HEK293 (cell line): ENCODE results near the gene RAD52.
A peak's percentile ranks its signal among the peaks of the same experiment; 100 is the strongest.

Source experiments
- BCL11B ChIP-seq: fragments of 450-650 bp; formaldehyde crosslinking; IDR thresholded peaks from 2 replicates; pipeline ENCODE4 v1.5.1; 2016; ENCODE audit warnings: low read depth, missing biosample characterization, missing genetic modification characterization
- KLF1 ChIP-seq: fragments of 450-650 bp; formaldehyde crosslinking; IDR thresholded peaks from 2 replicates; pipeline ENCODE4 v1.5.1; 2016; ENCODE audit warnings: missing biosample characterization, missing genetic modification characterization
- KLF8 ChIP-seq: fragments of 450-650 bp; formaldehyde crosslinking; IDR thresholded peaks from 2 replicates; pipeline ENCODE4 v1.5.1; 2016; ENCODE audit warnings: missing biosample characterization, missing genetic modification characterization
- PRDM10 ChIP-seq: fragments of 450-650 bp; formaldehyde crosslinking; IDR thresholded peaks from 2 replicates; pipeline ENCODE4 v1.5.1; 2016; ENCODE audit warnings: missing biosample characterization, missing genetic modification characterization
- TCF7L2 ChIP-seq: IDR thresholded peaks from 2 replicates; pipeline ENCODE4 v1.6.1; 2011; ENCODE audit warnings: low read depth, mild to moderate bottlenecking, inconsistent platforms, low read length, moderate library complexity, borderline replicate concordance
- YY1 ChIP-seq: fragments of 450-650 bp; formaldehyde crosslinking; IDR thresholded peaks from 2 replicates; pipeline ENCODE4 v1.5.1; 2018; ENCODE audit warnings: missing biosample characterization, missing genetic modification characterization
- ZBTB11 ChIP-seq: fragments of 450-650 bp; formaldehyde crosslinking; conservative IDR thresholded peaks from 2 replicates; pipeline ENCODE4 v1.5.1; 2016; ENCODE audit warnings: low read depth, missing biosample characterization, missing genetic modification characterization
- ZNF169 ChIP-seq: fragments of 450-650 bp; formaldehyde crosslinking; IDR thresholded peaks from 2 replicates; pipeline ENCODE4 v1.5.1; 2016; ENCODE audit warnings: missing biosample characterization, missing genetic modification characterization
- ZNF2 ChIP-seq: fragments of 450-650 bp; formaldehyde crosslinking; IDR thresholded peaks from 2 replicates; pipeline ENCODE4 v1.5.1; 2016; ENCODE audit warnings: missing biosample characterization, missing genetic modification characterization
- ZNF214 ChIP-seq: fragments of 450-650 bp; formaldehyde crosslinking; IDR thresholded peaks from 2 replicates; pipeline ENCODE4 v1.5.1; 2017; ENCODE audit warnings: missing biosample characterization, mild to moderate bottlenecking, missing genetic modification characterization, borderline replicate concordance
- ZNF24 ChIP-seq: fragments of 450-650 bp; formaldehyde crosslinking; IDR thresholded peaks from 2 replicates; pipeline ENCODE4 v1.5.1; 2016; ENCODE audit warnings: missing biosample characterization, missing genetic modification characterization
- ZNF266 ChIP-seq: fragments of 450-650 bp; formaldehyde crosslinking; IDR thresholded peaks from 2 replicates; pipeline ENCODE4 v1.5.1; 2016; ENCODE audit warnings: missing biosample characterization, missing genetic modification characterization, low read depth
- ZNF311 ChIP-seq: fragments of 450-650 bp; formaldehyde crosslinking; IDR thresholded peaks from 2 replicates; pipeline ENCODE4 v1.5.1; 2017; ENCODE audit warnings: missing biosample characterization, missing genetic modification characterization, borderline replicate concordance
- ZNF324 ChIP-seq: fragments of 450-650 bp; formaldehyde crosslinking; IDR thresholded peaks from 2 replicates; pipeline ENCODE4 v1.5.1; 2016; ENCODE audit warnings: missing biosample characterization, missing genetic modification characterization
- ZNF423 ChIP-seq: fragments of 450-650 bp; formaldehyde crosslinking; IDR thresholded peaks from 2 replicates; pipeline ENCODE4 v1.5.1; 2016; ENCODE audit warnings: missing biosample characterization, missing genetic modification characterization
- ZNF449 ChIP-seq: fragments of 450-650 bp; formaldehyde crosslinking; IDR thresholded peaks from 2 replicates; pipeline ENCODE4 v1.5.1; 2017; ENCODE audit warnings: missing biosample characterization, mild to moderate bottlenecking, missing genetic modification characterization, moderate library complexity
- ZNF548 ChIP-seq: fragments of 450-650 bp; formaldehyde crosslinking; IDR thresholded peaks from 2 replicates; pipeline ENCODE4 v1.5.1; 2016; ENCODE audit warnings: missing biosample characterization, missing genetic modification characterization
- ZNF629 ChIP-seq: fragments of 450-650 bp; formaldehyde crosslinking; IDR thresholded peaks from 2 replicates; pipeline ENCODE4 v1.5.1; 2017; ENCODE audit warnings: missing biosample characterization, missing genetic modification characterization
- ZNF664 ChIP-seq: fragments of 450-650 bp; formaldehyde crosslinking; IDR thresholded peaks from 2 replicates; pipeline ENCODE4 v1.5.1; 2016; ENCODE audit warnings: missing biosample characterization, missing genetic modification characterization
- ZNF76 ChIP-seq: fragments of 450-650 bp; formaldehyde crosslinking; IDR thresholded peaks from 2 replicates; pipeline ENCODE4; 2016; ENCODE audit warnings: low read depth, missing biosample characterization, missing genetic modification characterization, borderline replicate concordance
- ZSCAN4 ChIP-seq: fragments of 450-650 bp; formaldehyde crosslinking; IDR thresholded peaks from 2 replicates; pipeline ENCODE4 v1.5.1; 2017; ENCODE audit warnings: missing biosample characterization, missing genetic modification characterization
- TF ChIP-seq, protein P1 (sequence below): fragments of 450-650 bp; formaldehyde crosslinking; optimal IDR thresholded peaks from 2 replicates; pipeline ENCODE3; 2016; ENCODE audit warnings: missing biosample characterization, mild to moderate bottlenecking, missing genetic modification characterization
- TF ChIP-seq, protein P2 (sequence below): fragments of 450-650 bp; formaldehyde crosslinking; IDR thresholded peaks from 2 replicates; pipeline ENCODE4 v1.5.1; 2016; ENCODE audit warnings: missing biosample characterization, missing genetic modification characterization

The RAD52 gene

DNA sequence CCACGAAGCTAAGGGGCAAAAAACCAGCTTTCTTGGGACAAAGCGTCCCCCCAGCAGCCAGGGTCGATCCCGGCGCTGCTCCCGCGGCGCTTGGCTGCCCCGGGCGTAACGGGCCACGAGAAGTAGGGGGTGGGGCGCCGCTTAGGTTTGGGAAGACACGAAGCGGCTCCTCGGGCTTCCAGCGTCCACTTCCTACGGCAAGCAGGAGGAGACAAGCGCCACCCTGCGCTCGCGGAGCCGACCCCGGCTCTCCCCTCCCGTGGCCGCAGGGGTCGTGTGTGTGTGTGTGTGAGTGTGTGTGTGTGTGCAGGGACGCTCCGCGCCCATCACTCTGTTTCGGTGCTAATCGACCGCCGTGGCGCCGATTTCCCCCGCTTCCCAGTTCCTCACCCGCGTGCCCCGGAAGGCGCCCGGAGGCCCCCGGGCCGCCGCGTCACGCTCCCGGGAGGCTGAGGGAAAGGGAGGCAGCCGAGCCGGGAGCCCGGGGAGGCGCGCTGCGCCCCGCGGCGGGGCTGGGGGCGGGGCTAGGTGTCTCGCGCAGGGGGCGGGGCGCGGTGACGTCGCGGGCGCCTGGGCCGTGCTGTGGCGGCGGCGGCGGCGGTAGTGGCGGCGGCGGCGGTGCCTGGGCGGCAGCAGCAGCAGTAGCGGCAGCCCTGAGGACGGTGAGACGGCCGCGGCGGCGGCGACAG, 41.3 kb upstream of the RAD52 start, which contains the start of gene ERC1 (continued):
- peak; percentile 57 for TF ChIP-seq ZNF449 (tag by site-specific recombination)
- peak; percentile 51 for TF ChIP-seq KLF1 (tag by site-specific recombination)
- 0 out of 2 replicates have a peak, but pooled peaks have one; percentile 64 for TF ChIP-seq ZNF266 (tag by site-specific recombination)
- peak; percentile 91; the same call in 1 of the 2 replicates for TF ChIP-seq BCL11B (tag by site-specific recombination)
- TF ChIP-seq TCF7L2 = no peak
- TF ChIP-seq ZNF24 (tag by site-specific recombination) = peak; percentile 88
- 0 out of 2 replicates have a peak, but pooled peaks have one; percentile 19 for TF ChIP-seq ZNF664 (tag by site-specific recombination)
- TF ChIP-seq ZNF548 = peak; percentile 45; the same call in 1 of the 2 replicates
- peak; percentile 90 for TF ChIP-seq PRDM10 (tag by site-specific recombination)
- peak; percentile 98 for TF ChIP-seq ZSCAN4
- peak; percentile 72; the same call in 1 of the 2 replicates for TF ChIP-seq YY1 (tag by site-specific recombination)
- TF ChIP-seq ZBTB11 (tag by site-specific recombination) = peak; percentile 84
- TF ChIP-seq ZNF423 (tag by site-specific recombination) = peak; percentile 100
- TF ChIP-seq, protein P1, sequence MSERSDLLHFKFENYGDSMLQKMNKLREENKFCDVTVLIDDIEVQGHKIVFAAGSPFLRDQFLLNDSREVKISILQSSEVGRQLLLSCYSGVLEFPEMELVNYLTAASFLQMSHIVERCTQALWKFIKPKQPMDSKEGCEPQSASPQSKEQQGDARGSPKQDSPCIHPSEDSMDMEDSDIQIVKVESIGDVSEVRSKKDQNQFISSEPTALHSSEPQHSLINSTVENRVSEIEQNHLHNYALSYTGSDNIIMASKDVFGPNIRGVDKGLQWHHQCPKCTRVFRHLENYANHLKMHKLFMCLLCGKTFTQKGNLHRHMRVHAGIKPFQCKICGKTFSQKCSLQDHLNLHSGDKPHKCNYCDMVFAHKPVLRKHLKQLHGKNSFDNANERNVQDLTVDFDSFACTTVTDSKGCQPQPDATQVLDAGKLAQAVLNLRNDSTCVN (tag by site-specific recombination) = peak; percentile 99
- TF ChIP-seq ZNF169 (tag by site-specific recombination) = 0 out of 2 replicates have a peak, but pooled peaks have one; percentile 48
- no peak for TF ChIP-seq ZNF214 (tag by site-specific recombination)
- no peak for TF ChIP-seq ZNF311 (tag by site-specific recombination)
- TF ChIP-seq, protein P2, sequence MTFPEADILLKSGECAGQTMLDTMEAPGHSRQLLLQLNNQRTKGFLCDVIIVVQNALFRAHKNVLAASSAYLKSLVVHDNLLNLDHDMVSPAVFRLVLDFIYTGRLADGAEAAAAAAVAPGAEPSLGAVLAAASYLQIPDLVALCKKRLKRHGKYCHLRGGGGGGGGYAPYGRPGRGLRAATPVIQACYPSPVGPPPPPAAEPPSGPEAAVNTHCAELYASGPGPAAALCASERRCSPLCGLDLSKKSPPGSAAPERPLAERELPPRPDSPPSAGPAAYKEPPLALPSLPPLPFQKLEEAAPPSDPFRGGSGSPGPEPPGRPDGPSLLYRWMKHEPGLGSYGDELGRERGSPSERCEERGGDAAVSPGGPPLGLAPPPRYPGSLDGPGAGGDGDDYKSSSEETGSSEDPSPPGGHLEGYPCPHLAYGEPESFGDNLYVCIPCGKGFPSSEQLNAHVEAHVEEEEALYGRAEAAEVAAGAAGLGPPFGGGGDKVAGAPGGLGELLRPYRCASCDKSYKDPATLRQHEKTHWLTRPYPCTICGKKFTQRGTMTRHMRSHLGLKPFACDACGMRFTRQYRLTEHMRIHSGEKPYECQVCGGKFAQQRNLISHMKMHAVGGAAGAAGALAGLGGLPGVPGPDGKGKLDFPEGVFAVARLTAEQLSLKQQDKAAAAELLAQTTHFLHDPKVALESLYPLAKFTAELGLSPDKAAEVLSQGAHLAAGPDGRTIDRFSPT = no peak
- peak; percentile 90 for TF ChIP-seq ZNF76 (tag by site-specific recombination)
- TF ChIP-seq ZNF324 (tag by site-specific recombination) = peak; percentile 96
- TF ChIP-seq KLF8 (tag by site-specific recombination) = peak; percentile 80
- TF ChIP-seq ZNF2 (tag by site-specific recombination) = peak; percentile 95
- peak; percentile 89 for TF ChIP-seq ZNF629 (tag by site-specific recombination)
